Effector CD4-positive, alpha-beta T cell (primary cell): ENCODE measurements around the gene PRKCE.

ENCODE experiments used
- DNase-seq: peaks from one replicate; pipeline ENCODE4 v3.0.0-alpha.2; 2020

Gene PRKCE

DNA sequence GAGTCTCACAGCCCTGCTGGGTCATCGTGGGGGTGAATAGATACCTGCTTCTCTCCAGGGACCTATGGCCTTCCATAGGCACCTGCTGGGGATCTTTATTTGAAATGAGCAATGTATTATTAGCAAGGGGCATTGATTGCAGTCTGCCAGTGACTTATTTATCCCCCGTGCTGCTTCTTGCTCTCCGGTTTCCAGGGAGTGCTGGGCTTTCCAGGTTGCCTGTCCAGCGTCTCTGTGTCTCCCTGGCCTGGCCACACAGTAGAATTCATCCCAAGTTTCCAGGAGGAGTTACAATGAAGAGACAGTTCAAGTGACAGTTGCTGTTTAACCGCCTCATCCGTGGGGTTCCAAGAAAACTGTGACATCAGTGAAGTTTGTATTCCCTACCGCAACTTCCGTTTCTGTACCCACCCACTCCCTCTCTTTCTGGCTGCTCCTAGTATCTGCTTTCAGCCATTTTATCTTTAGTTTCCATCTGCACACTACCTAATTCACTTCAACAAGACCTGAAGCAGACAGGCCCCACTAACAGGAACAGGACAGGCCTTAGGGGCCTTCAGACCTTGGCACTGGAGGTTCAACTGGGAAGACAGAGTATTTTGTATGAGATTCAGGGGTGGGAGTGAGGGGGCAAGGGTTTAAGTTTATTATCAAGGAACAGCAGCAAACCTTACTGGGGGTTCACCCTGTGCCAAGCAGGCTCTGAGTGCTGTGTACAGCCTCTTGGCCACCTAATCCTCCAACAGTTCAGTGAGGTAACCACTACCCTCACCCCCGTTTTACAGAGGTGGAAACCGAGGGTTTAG lies 134.8 kb downstream of the PRKCE start:
- DNase-seq: no peak

DNA sequence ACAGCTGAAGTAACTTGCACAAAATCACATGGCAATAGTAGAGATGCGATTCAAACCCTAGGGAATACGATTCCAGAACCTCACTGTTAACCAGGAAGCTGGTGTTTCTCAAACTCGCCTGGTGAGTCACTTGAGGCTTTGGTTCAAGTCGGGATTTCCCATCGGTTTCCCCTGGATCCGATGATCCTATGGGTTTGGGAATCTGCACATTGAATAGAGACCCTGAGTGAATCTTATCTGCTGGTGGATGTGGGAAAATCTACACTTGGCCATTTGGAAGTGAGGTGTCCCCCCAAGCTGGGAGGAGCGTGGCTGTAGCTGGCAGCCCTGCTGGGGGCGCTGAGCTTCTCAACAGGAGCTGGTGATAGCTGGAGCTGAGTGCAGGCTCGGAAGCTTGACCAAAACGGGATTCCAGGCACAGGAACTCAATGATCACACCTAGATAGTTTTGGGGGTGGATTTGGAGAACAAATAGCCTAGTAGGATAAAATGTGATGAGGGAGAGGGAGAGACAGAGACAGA lies 135.4 kb downstream of the PRKCE start:
- no peak for DNase-seq

GRCh38 chr2:45788401-45788800 lies 136.9 kb downstream of the PRKCE start:
- no peak for DNase-seq

GRCh38 chr2:45789317-45789716 lies 137.8 kb downstream of the PRKCE start:
- no peak for DNase-seq

- DNase-seq: no peak
These were observed 138.7 kb downstream of the PRKCE start for GRCh38 chr2:45789961-45790723.

DNA sequence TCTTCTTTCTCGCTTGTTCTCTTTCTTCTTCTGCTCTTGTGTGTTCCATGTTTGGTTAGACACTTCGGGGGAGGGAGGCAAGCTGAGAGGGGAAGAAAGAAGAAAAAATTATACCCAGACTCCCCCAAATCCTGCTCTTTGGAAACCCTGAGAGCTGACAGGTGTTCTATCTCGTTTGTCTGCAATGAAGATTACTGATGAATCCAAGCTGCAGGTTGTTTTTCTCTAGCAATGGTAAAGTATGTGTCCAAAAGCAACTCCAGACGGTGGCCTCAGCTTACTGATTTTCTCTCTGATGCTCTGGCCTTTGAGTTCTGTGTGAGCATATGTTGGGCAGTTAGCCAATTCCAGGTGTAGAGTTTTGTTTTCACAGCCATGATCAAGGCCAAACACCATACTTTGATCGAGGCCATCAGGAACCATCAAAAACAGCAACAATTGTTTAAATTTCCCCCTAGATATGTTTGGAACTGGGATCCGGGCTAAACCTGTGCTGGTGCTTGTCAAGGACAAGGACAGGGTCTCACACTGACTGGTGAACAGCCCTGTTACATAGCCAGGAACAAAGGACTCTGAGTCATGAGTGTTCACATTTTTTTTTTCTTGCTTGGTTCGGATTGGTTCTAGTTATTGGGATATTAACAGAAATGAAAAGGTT lies 142.0 kb downstream of the PRKCE start:
- no peak for DNase-seq

DNA sequence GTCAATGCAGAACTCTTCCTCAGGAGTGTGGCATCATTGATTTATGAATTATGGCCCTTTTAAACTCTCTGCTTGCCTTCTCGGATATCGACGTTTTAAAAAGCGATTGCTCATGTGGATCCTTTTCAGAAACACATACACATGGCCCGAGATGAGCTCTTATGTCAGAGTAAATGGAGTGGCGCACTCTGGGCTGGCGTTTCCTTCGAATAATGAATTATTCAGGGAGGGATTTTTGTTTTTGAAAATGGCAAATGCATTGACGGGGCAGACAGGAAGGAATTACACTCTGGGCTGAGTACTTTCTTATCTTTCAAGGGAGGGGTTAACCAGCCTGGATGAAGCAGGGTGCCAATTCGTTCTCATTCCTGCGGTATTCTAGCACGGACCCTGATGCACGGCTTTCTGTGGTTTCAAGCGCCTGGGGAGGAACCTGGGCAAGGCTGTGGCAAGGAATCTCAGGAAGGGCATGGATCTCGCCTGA lies 142.7 kb downstream of the PRKCE start:
- DNase-seq: no peak

- no peak for DNase-seq
These were observed 145.0 kb downstream of the PRKCE start for GRCh38 chr2:45796500-45796899.

DNA sequence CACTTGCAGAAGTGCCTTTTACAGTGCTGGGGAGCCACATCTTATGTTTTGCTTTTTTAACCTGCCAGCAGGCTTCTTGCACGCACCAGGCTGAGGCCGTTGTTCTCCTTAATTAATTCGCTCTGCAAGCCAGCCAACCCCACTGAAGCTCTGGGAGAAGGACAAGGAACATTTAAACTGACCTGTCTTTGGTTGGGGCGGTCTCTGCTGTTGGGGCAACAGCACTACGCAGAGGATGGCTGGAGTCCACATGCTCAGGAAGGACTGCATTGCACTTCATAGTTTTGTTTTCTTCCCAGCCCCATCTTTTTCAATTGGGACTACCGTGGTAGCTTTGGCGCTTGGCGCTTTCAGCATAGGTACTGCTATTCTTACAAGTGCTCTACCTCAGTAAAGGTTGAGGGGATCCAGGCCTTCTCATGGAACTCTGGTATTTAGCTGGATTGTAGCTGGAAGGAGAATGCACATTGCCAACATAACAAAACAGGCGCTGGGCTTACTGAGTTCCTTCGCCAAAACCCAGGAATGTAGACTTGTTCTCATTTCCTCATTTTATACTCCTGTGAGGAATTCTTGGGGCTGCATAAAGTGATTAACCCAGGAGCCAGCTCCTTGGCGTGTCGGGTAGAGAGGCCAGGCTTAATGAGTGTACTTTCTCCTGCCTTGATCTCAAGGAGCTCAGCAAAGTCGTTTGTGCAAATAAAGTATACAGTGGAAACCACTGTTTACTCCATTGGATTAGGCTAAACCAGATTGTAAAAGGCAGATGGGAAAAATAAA lies 146.2 kb downstream of the PRKCE start:
- DNase-seq: no peak

DNA sequence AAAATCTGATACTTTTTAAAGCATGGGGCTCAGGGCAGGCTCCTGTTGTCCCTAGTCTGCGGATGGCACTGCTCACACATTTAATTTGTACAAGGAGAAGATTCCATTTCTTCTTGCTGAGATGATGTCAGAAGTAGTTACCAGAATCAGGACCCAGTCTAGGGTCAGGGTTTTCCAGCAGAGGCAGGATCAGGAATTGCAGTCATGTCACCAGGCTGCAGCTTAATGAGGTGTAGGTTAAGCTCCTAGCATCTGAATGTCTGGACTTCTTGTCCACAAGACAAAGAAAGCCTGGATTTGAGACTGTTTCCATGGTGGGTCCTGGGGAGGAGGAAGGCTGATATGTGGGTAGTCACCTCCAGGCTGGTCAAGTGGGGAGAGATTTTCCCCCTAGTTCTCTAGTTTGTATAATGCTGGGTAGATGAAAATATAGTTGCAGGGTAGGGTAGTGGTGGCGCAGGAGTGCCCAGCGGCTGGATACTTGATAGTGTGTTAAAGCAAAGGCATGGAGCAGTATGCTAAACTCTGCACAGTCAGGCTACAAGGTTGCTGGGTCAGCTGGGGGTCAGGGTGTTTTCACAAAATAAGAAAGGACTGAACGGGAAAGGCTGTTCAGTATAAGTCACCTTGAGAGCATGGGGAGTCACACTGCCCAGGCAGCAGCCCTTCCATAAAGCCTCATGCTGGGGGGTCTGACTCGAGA lies 148.4 kb downstream of the PRKCE start:
- no peak for DNase-seq

GRCh38 chr2:45802499-45803138 lies 151.1 kb downstream of the PRKCE start:
- DNase-seq: no peak

DNA sequence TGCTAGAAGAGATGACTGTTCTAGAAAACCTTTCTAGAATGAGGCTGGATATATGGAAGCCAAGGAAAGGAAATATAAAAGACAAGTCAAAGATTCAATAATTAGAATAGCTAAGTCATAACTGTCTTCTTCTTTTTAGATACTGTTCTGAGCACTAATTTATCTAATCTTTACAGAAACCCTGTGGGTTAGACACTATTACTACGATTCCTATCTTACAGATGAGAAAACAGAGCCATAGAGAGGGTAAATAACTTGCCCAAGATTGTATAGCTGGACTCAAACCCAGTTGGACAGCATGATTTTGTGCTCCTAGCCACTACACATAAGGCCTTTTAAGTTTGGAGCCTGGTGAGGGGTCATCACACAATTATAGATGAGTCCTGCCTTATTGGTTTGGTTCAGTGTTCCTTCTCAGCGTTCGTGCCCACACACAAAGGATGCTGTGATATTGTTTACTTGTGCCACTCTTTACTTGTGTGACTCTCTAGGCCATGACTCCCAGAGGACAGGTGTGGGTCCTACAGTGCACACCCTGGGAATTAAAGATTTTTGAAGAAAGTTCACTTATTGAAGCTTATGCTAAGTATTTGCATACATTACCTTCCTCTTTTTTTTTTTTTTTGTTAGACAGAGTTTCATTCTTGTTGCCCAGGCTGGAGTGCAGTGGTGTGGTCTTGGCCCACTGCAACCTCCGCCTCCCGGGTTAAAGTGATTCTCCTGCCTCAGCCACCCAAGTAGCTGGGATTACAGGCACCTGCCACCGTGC lies 153.7 kb downstream of the PRKCE start:
- DNase-seq: no peak

DNA sequence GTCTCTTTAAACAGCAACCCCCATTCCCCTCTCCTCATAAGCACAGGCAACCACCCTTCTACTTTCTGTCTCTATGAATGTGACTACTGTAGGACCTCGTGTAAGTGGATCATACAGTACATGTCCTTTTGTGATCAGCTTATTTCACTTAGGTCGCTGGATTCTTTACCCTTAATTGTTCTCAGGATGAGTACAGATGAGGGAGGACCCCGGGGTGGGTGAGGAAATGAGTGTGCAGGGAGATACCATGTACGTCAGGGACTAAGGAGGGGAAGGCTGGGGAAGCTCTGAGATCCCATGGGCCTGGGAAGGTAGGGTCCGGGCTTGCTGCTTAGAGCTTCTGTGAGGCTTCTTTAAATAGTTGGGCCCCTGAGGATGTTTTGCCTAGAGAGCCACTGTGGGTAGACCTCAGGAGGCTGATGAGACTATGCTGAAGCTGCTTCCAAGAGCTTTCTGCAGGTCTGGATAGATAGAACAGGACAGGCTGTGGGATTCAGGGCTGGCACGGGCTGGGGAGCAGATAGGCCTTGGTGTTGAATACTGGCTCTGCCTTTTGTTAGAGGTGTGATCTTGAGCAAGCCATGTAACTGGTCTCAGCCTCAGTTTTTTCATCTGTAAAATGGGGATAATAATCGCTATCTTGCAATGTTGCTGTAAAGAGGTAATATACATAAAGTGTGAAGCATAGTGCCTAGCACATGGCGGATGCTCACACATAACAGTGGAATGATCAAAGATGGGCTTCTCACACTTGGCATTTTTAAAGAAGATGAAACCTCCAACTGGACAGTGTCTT lies 155.3 kb downstream of the PRKCE start:
- DNase-seq: no peak

DNA sequence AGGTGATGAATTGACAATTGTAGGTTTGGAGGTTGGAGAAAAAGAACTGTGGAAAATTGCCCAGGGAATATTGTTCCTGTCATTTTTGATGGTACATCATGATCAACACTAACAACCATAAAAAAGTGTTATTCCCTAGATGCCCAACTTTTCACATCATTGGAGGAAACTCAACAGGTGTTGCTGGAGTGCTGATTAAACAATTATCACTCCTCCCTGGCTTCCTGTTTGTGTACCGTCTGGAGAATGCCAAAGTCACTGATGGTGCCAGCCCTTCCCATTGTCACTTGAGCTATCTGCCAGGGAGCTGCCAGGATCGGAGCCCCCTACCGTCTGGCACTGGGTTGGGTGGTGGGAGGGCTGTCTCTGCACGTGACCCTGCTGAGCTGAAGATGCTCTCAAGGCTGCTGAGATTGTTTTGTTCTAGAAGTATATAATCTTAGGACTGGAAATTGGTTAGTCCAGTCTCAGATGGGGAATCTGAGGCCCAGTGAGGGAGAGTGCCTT lies 156.9 kb downstream of the PRKCE start:
- no peak for DNase-seq

GRCh38 chr2:45809205-45809604 lies 157.7 kb downstream of the PRKCE start:
- no peak for DNase-seq

DNA sequence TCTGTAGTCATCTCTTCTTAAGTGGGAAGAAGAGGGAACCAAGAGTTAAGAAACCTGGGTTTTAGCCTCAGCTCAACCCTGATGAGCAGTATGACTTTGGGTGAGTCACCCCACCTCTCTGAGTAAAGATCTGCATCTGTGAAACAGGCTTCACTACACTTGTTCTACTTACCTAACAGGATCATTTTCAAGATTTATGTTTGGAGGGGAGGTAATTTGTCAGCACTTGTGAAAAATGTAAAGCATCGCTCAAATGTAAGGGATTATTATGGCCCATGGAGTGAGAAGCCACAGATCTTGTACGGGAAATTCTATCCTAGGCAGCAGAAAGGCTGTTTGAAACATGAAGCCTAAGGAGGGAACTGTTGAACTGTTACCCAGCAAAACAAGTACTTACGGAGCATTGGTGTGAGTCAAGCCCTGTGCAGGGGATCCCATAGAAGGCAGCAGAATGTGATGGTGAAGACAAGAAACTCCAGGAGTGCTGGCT lies 160.6 kb downstream of the PRKCE start:
- no peak for DNase-seq

GRCh38 chr2:45813003-45813941 lies 161.8 kb downstream of the PRKCE start:
- DNase-seq: no peak

- no peak for DNase-seq
These were observed 163.0 kb downstream of the PRKCE start for GRCh38 chr2:45814488-45814887.
